T-cell (primary cell): ENCODE data around the gene FEZF2. TPM values are rescaled to one million over a fixed set of nuclear protein-coding genes. Genes with fewer than 3 reads are reported as not detected.

Experiments used
- ATAC-seq, 4 experiments: fragments of 200-7000 bp in 3 of 4; fragments of 150-1000 bp in 1 of 4; cut with Tn5 transposase; replicated peaks in 1 of 4; 1 replicate in 3 of 4; 2 replicates in 1 of 4; pipeline ENCODE4 v1.10.0; 2021; ENCODE audit warnings: moderate library complexity in 3 of 4, mild to moderate bottlenecking in 2 of 4, moderate number of reproducible peaks in 1 of 4
- CTCF ChIA-PET, 2 donors: fragments of 300-600 bp; sonication (Branson Sonifier 250); formaldehyde crosslinking; loops; one replicate each; lab custom pipeline; 2022; ENCODE audit warnings: antibody characterized with exemption in 2 of 2; lab: Charles Lee
- POLR2A ChIA-PET, 2 donors: fragments of 300-600 bp; sonication (Branson Sonifier 250); formaldehyde crosslinking; loops; one replicate each; lab custom pipeline; 2022; ENCODE audit warnings: antibody characterized with exemption in 2 of 2; lab: Charles Lee
- DNase-seq, 35 experiments: peaks; one replicate each; pipeline versions ENCODE4 v3.0.0 to v3.0.0-alpha.2; 2013 to 2023
- H3K27ac ChIP-seq: one replicate; pipeline ENCODE4 v1.5.1; 2013; ENCODE audit warnings: low read length
- H3K27me3 ChIP-seq, 2 experiments: replicated peaks in 1 of 2; 1 replicate in 1 of 2; 2 replicates in 1 of 2; pipeline versions ENCODE4 v1.6.1 to v1.7.0; 2013; ENCODE audit warnings: low read length in 1 of 2, mixed read lengths in 1 of 2; ENCODE audit not compliant: control insufficient read depth in 2 of 2, insufficient read depth in 2 of 2; ENCODE audit errors: extremely low read depth in 1 of 2
- H3K36me3 ChIP-seq, 2 donors: 1 replicate in 1 of 2; 2 replicates in 1 of 2; pipeline versions ENCODE4 v1.6.1 to v1.7.0; 2013; ENCODE audit warnings: low read length in 1 of 2; ENCODE audit not compliant: control insufficient read depth in 2 of 2, insufficient read depth in 1 of 2; ENCODE audit errors: extremely low read depth in 1 of 2
- H3K4me1 ChIP-seq, 2 experiments: 1 replicate in 1 of 2; 2 replicates in 1 of 2; pipeline versions ENCODE4 v1.6.1 to v1.7.0; 2013; ENCODE audit warnings: low read length in 2 of 2, mixed read lengths in 1 of 2; ENCODE audit not compliant: insufficient read depth in 2 of 2, control insufficient read depth in 1 of 2; ENCODE audit errors: extremely low read depth in 1 of 2
- H3K4me3 ChIP-seq, 2 donors: 1 replicate in 1 of 2; 2 replicates in 1 of 2; pipeline versions ENCODE4 v1.5.1 to v1.7.0; 2013; ENCODE audit warnings: mild to moderate bottlenecking in 2 of 2, low read length in 1 of 2, moderate library complexity in 1 of 2; ENCODE audit not compliant: control insufficient read depth in 1 of 2; ENCODE audit errors: extremely low read depth in 1 of 2
- H3K9me3 ChIP-seq: 2 replicates; pipeline ENCODE4 v1.7.0; 2013
- H3K27ac Mint-ChIP-seq, 2 donors: one replicate each; pipeline ENCODE4 v1.8.0; 2020 to 2021; ENCODE audit warnings: mild to moderate bottlenecking in 2 of 2, mixed read lengths in 2 of 2
- H3K27me3 Mint-ChIP-seq, 2 donors: one replicate each; pipeline ENCODE4 v1.8.0; 2021 to 2022; ENCODE audit warnings: mixed read lengths in 2 of 2
- H3K36me3 Mint-ChIP-seq: one replicate; pipeline ENCODE4 v1.8.0; 2021; ENCODE audit warnings: mixed read lengths
- H3K4me1 Mint-ChIP-seq, 3 donors: one replicate each; pipeline ENCODE4 v1.8.0; 2020 to 2022; ENCODE audit warnings: mixed read lengths in 3 of 3, mild to moderate bottlenecking in 1 of 3
- H3K4me3 Mint-ChIP-seq, 3 donors: one replicate each; pipeline ENCODE4 v1.8.0; 2020 to 2022; ENCODE audit warnings: mild to moderate bottlenecking in 3 of 3, mixed read lengths in 3 of 3, moderate library complexity in 3 of 3
- H3K9me3 Mint-ChIP-seq, 3 donors: one replicate each; pipeline ENCODE4 v1.8.0; 2020 to 2022; ENCODE audit warnings: mixed read lengths in 3 of 3
- WGBS: methylation state at CpG from one replicate; pipeline ENCODE4 v1.1.5; 2013; ENCODE audit warnings: missing lambda C conversion rate; ENCODE audit not compliant: insufficient coverage; 5-methylcytosine and 5-hydroxymethylcytosine counted together
- total RNA-seq, 35 experiments: library from RNA in 6 of 35; stranded (reverse) in 6 of 35; fragments of 120-200 nt in 1 of 35; gene quantifications; one replicate each; pipeline versions ENCODE4 v1.2.1 to v1.2.4 and lab custom pipeline; 2013 to 2026

Gene FEZF2
- total RNA-seq, 5 donors from 2014 or later (not counting 1 experiment from before 2014, with no cell fraction given): not detected

DNA sequence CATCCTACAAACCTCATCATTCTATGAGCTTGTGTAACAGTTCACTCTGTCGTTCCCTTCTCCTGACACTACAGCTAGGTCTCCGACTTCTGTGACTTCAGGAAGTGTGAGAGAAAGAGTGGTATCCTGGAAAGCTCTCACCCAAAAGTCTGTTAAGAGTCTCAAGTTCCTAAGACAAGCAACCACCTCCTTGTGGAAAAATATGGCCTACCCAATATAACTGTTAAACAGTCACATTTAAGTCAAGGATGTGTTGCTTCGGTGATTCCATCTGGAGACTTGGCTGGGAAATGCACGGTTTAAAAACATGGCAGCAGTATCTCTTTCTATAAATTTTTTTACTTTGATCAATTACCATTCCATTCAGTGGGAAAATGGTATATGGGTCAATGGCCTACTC lies 13.8 kb downstream of the FEZF2 start:
- Histone ChIP-seq H3K4me3 (no peak overlapping the region), H3K9me3 (no peaks in the 10 kb centered on the region), H3K27me3 (no peaks in the 10 kb centered on the region), H3K36me3 (no peaks in the 10 kb centered on the region), H3K4me1 (no peaks in the 10 kb centered on the region), H3K27ac (no peak overlapping the region)
- no peak overlapping the region for H3K4me3 Mint-ChIP-seq
- no peak for ATAC-seq
- CTCF ChIA-PET: no interaction called here
- peaks cover 0 to 14% of the 10 kb centered on the region in 2 donors for H3K27me3 Mint-ChIP-seq
- H3K4me1 Mint-ChIP-seq: no peaks in the 10 kb centered on the region
- POLR2A ChIA-PET: no interaction called here
- H3K27ac Mint-ChIP-seq: no peak overlapping the region
- DNase-seq: no peak
- H3K9me3 Mint-ChIP-seq: no peaks in the 10 kb centered on the region
- no CpG with 5 or more reads among the region's 4 CpGs for WGBS
- no peaks in the 10 kb centered on the region for H3K36me3 Mint-ChIP-seq

GRCh38 chr3:62356356-62356755 lies 17.0 kb downstream of the FEZF2 start:
- CTCF ChIA-PET: no interaction called here
- peaks cover 0 to 4% of the 10 kb centered on the region in 2 donors for H3K27me3 Mint-ChIP-seq
- Histone ChIP-seq H3K27me3 (no peaks in the 10 kb centered on the region), H3K36me3 (no peaks in the 10 kb centered on the region), H3K27ac (no peak overlapping the region), H3K9me3 (no peaks in the 10 kb centered on the region), H3K4me3 (no peak overlapping the region), H3K4me1 (no peaks in the 10 kb centered on the region)
- no peak overlapping the region for H3K4me3 Mint-ChIP-seq
- no peaks in the 10 kb centered on the region for H3K4me1 Mint-ChIP-seq
- POLR2A ChIA-PET: no interaction called here
- no peak overlapping the region for H3K27ac Mint-ChIP-seq
- H3K9me3 Mint-ChIP-seq: no peaks in the 10 kb centered on the region
- H3K36me3 Mint-ChIP-seq: no peaks in the 10 kb centered on the region
- no peak for DNase-seq
- no peak for ATAC-seq

- no peak overlapping the region for H3K4me3 Mint-ChIP-seq
- no peak overlapping the region for H3K27ac Mint-ChIP-seq
- ChIA-PET CTCF (no interaction called here), POLR2A (no interaction called here)
- peaks cover under 1 to 3% of the 10 kb centered on the region in 2 donors for H3K27me3 Mint-ChIP-seq
- Histone ChIP-seq H3K36me3 (no peaks in the 10 kb centered on the region), H3K27me3 (no peaks in the 10 kb centered on the region), H3K4me1 (no peaks in the 10 kb centered on the region), H3K27ac (no peak overlapping the region), H3K4me3 (no peak overlapping the region), H3K9me3 (no peaks in the 10 kb centered on the region)
- ATAC-seq (no peak), DNase-seq (no peak)
- 64% methylated on average over 2 of the region's 3 CpGs for WGBS
- H3K36me3 Mint-ChIP-seq: no peaks in the 10 kb centered on the region
- H3K4me1 Mint-ChIP-seq: no peaks in the 10 kb centered on the region
- H3K9me3 Mint-ChIP-seq: no peaks in the 10 kb centered on the region
Measured at GRCh38 chr3:62355703-62356102, 17.6 kb downstream of the FEZF2 start.

DNA sequence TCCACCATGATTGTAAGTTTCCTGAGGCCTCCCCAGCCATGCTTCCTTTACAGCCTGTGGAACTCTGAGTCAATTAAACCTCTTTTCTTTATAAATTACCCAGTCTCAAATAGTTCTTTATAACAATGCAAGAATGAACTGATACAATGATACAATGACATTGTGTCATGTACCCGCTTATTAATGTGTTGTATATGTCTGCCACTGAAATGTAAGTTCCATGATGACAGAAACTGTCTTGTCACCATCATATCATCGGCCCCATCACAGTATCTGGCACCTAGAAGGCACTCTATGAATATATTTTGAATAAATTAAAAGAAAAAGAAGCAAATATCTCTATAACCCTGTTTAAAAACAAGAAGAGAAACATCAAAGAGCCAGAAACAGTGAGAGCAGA lies 29.6 kb downstream of the FEZF2 start:
- H3K4me3 Mint-ChIP-seq: no peak overlapping the region
- H3K36me3 Mint-ChIP-seq: no peaks in the 10 kb centered on the region
- no peaks in the 10 kb centered on the region for H3K9me3 ChIP-seq
- no peak for DNase-seq
- H3K4me1 ChIP-seq: no peaks in the 10 kb centered on the region
- no peak overlapping the region for H3K4me3 ChIP-seq
- H3K4me1 Mint-ChIP-seq: no peaks in the 10 kb centered on the region
- H3K27me3 ChIP-seq: no peaks in the 10 kb centered on the region
- no peak overlapping the region for H3K27ac ChIP-seq
- ATAC-seq: no peak
- no peak overlapping the region for H3K27ac Mint-ChIP-seq
- ChIA-PET CTCF (no interaction called here), POLR2A (no interaction called here)
- H3K27me3 Mint-ChIP-seq: peaks cover 2 to 28% of the 10 kb centered on the region in 2 donors
- no peaks in the 10 kb centered on the region for H3K36me3 ChIP-seq
- WGBS: no CpG with 5 or more reads among the region's 2 CpGs
- peaks cover 0 to 20% (median 0%) of the 10 kb centered on the region in 3 donors for H3K9me3 Mint-ChIP-seq

DNA sequence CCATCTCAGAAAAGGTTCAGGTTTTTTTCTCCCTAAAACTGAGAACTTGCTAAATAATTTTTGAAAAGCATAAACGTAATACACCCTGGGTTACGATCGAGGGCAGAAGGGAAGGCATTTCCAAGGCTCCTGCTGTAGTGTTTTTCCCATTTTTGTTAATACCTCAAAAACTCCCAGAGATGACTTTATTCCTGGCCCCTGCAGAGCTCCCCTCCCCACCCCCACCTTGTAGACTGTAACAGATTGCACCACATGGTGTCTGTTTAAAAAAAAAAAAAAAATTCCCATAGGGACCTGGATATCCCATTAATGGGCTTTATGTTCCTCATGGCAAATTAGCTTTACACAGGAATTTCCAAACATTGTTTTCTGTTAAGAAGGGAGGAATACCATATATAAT lies 38.2 kb downstream of the FEZF2 start:
- ATAC-seq: no peak
- CTCF ChIA-PET: no interaction called here
- no peak overlapping the region for H3K27ac Mint-ChIP-seq

DNA sequence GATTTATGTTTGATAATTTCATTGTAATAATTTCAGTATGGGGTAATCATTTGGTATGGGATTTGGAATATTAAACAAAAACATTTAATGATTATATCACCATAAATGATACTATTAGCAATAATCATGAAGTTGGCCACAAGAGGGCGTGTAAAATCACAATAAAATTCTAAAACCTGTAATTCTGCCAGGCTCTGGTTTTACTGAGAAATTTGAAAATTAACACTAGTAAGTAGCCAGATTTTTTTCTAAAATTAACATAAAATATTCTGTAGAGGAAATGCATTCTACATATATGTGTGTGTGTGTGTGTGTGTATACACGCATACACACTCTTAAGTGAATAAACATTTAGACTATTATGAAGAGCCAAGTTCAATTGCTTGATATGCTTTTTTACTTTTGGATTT lies 40.5 kb downstream of the FEZF2 start:
- H3K9me3 Mint-ChIP-seq: no peaks in the 10 kb centered on the region
- H3K27ac Mint-ChIP-seq: no peak overlapping the region
- no peaks in the 10 kb centered on the region for H3K36me3 ChIP-seq
- no peaks in the 10 kb centered on the region for H3K36me3 Mint-ChIP-seq
- no peak overlapping the region for H3K4me3 Mint-ChIP-seq
- DNase-seq: peak in 1 of 35 experiments; percentile 19
- no peaks in the 10 kb centered on the region for H3K9me3 ChIP-seq
- POLR2A ChIA-PET: no interaction called here
- H3K27me3 ChIP-seq: no peaks in the 10 kb centered on the region
- WGBS: no CpG with 5 or more reads among the region's 2 CpGs
- H3K27me3 Mint-ChIP-seq: peaks cover 0 to 4% of the 10 kb centered on the region in 2 donors
- no peak overlapping the region for H3K27ac ChIP-seq
- no peak overlapping the region for H3K4me3 ChIP-seq
- ATAC-seq: no peak
- CTCF ChIA-PET: no interaction called here
- no peaks in the 10 kb centered on the region for H3K4me1 Mint-ChIP-seq
- no peaks in the 10 kb centered on the region for H3K4me1 ChIP-seq

More for the DNA sequence above, 38.2 kb downstream of the FEZF2 start:
- Histone ChIP-seq H3K27ac (no peak overlapping the region), H3K27me3 (no peaks in the 10 kb centered on the region), H3K4me1 (no peaks in the 10 kb centered on the region), H3K9me3 (no peaks in the 10 kb centered on the region), H3K4me3 (no peak overlapping the region), H3K36me3 (no peaks in the 10 kb centered on the region)
- Mint-ChIP-seq H3K36me3 (no peaks in the 10 kb centered on the region), H3K4me1 (no peaks in the 10 kb centered on the region), H3K4me3 (no peak overlapping the region), H3K27me3 (peaks cover 0 to 5% of the 10 kb centered on the region in 2 donors), H3K9me3 (no peaks in the 10 kb centered on the region)
- POLR2A ChIA-PET: no interaction called here
- no CpG with 5 or more reads among the region's 3 CpGs for WGBS
- DNase-seq: no peak

DNA sequence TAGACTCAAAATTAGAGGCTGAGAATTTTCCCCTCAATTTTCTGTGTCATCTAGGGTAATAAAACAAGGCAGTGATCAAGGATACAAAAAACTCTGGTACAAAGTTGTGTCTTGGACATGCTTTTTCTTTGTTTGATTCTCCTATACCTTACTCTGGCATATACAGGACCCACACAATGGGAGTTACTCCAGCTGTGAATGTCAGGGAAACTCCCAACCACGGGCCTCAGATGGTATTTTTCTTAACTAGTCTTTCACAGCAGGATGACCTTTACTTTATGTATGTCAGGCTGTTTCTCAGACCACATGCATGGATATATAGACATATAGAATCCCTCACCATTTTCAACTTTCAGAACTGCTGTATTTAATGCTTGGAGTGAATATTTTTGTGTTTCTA lies 41.3 kb downstream of the FEZF2 start:
- POLR2A ChIA-PET: no interaction called here
- H3K9me3 ChIP-seq: no peaks in the 10 kb centered on the region
- Mint-ChIP-seq H3K9me3 (no peaks in the 10 kb centered on the region), H3K27me3 (peaks cover 0 to 4% of the 10 kb centered on the region in 2 donors), H3K4me1 (no peaks in the 10 kb centered on the region), H3K27ac (no peak overlapping the region), H3K36me3 (no peaks in the 10 kb centered on the region), H3K4me3 (no peak overlapping the region)
- no peaks in the 10 kb centered on the region for H3K27me3 ChIP-seq
- DNase-seq: no peak
- H3K27ac ChIP-seq: no peak overlapping the region
- no peak overlapping the region for H3K4me3 ChIP-seq
- H3K36me3 ChIP-seq: no peaks in the 10 kb centered on the region
- no CpG with 5 or more reads among the region's 1 CpG for WGBS
- H3K4me1 ChIP-seq: no peaks in the 10 kb centered on the region
- CTCF ChIA-PET: no interaction called here
- ATAC-seq: no peak
